ENCODE measurements around the gene ATP5PD.
"Not testable (repeated sequence)": the region's sequence is repeated elsewhere in the genome, so short reads cannot be mapped to it uniquely, and the experiment has no call there.

The ATP5PD gene

GRCh38 chr17:75031972-75032719 is 14.6 kb downstream of the ATP5PD start:
- no peak for DNase-seq (ENCODE audit: extremely low read depth, low read depth)
- peak overlapping the region; percentile 92 for H3K4me3 ChIP-seq (replicated peaks; ENCODE audit: low read depth, low read length)
- TF ChIP-seq CTCF (IDR thresholded peaks at IDR 0.05; ENCODE audit: low read depth, low read length, missing control alignments), result no peak

- no peak for DNase-seq (ENCODE audit: extremely low read depth, low read depth)
- TF ChIP-seq CTCF (IDR thresholded peaks at IDR 0.05; ENCODE audit: low read depth, low read length, missing control alignments), result no peak
- no peak overlapping the region for H3K4me3 ChIP-seq (replicated peaks; ENCODE audit: low read depth, low read length)
These were observed 16.6 kb downstream of the ATP5PD start for GRCh38 chr17:75030161-75030560.

GRCh38 chr17:75026650-75027049 is 20.1 kb downstream of the ATP5PD start:
- DNase-seq (ENCODE audit: extremely low read depth, low read depth); H3K4me3 ChIP-seq (replicated peaks; ENCODE audit: low read depth, low read length): not testable (repeated sequence)

- not testable (repeated sequence) for H3K4me3 ChIP-seq (replicated peaks; ENCODE audit: low read depth, low read length); DNase-seq (ENCODE audit: extremely low read depth, low read depth)
These were observed 21.4 kb downstream of the ATP5PD start for GRCh38 chr17:75025398-75025734.

- TF ChIP-seq CTCF (IDR thresholded peaks at IDR 0.05; ENCODE audit: low read depth, low read length, missing control alignments), result no peak
- no peak for DNase-seq (ENCODE audit: extremely low read depth, low read depth)
- no peak overlapping the region for H3K4me3 ChIP-seq (replicated peaks; ENCODE audit: low read depth, low read length)
These were observed 21.9 kb downstream of the ATP5PD start for GRCh38 chr17:75024686-75025397.

- no peak for TF ChIP-seq CTCF (IDR thresholded peaks at IDR 0.05; ENCODE audit: low read depth, low read length, missing control alignments)
- no peak for DNase-seq (ENCODE audit: extremely low read depth, low read depth)
- no peak overlapping the region for H3K4me3 ChIP-seq (replicated peaks; ENCODE audit: low read depth, low read length)
These were observed 26.2 kb downstream of the ATP5PD start for GRCh38 chr17:75020331-75021110.

GRCh38 chr17:75019710-75020109 is 27.1 kb downstream of the ATP5PD start:
- H3K4me3 ChIP-seq (replicated peaks; ENCODE audit: low read depth, low read length), result no peak overlapping the region
- no peak for DNase-seq (ENCODE audit: extremely low read depth, low read depth)
- TF ChIP-seq CTCF (IDR thresholded peaks at IDR 0.05; ENCODE audit: low read depth, low read length, missing control alignments), result no peak
